B cell (primary cell): ENCODE data around the gene RPL13A. TPM values are rescaled to one million over a fixed set of nuclear protein-coding genes. Genes with fewer than 3 reads are reported as not detected.

Experiments used
- ATAC-seq: fragments of 200-7000 bp; cut with Tn5 transposase; one replicate; pipeline ENCODE4 v1.10.0; 2021; ENCODE audit warnings: low read depth, mild to moderate bottlenecking, moderate number of reproducible peaks, moderate library complexity
- CTCF ChIA-PET: fragments of 350-600 bp; sonication (Branson Sonifier 250); formaldehyde crosslinking; loops from one replicate; lab custom pipeline; 2021; ENCODE audit warnings: antibody characterized with exemption, inconsistent platforms; lab: Charles Lee
- POLR2A ChIA-PET: fragments of 350-600 bp; sonication (Branson Sonifier 250); formaldehyde crosslinking; loops from one replicate; lab custom pipeline; 2021; ENCODE audit warnings: antibody characterized with exemption; lab: Charles Lee
- DNase-seq: peaks from one replicate; pipeline ENCODE4 v3.0.0; 2013
- H2AFZ ChIP-seq: 2 replicates; pipeline ENCODE4 v1.6.1; 2012; ENCODE audit warnings: mild to moderate bottlenecking, low read depth, low read length; ENCODE audit not compliant: insufficient read depth, poor library complexity, severe bottlenecking
- H3K27ac ChIP-seq, 2 donors: 1 replicate in 1 of 2; 2 replicates in 1 of 2; pipeline ENCODE4 v1.5.1; 2012 to 2013; ENCODE audit warnings: low read length in 2 of 2, mild to moderate bottlenecking in 2 of 2, moderate library complexity in 1 of 2
- H3K27me3 ChIP-seq, 4 experiments: fragments of 200-600 bp in 1 of 4; sonication (generic) in 1 of 4; replicated peaks in 1 of 4; 1 replicate in 2 of 4; 2 replicates in 2 of 4; pipeline versions ENCODE4 v1.6.1 to v1.7.0; 2013 to 2016; ENCODE audit warnings: low read length in 3 of 4, mild to moderate bottlenecking in 2 of 4, mixed read lengths in 1 of 4, moderate library complexity in 1 of 4; ENCODE audit not compliant: insufficient read depth in 4 of 4, control insufficient read depth in 3 of 4; ENCODE audit errors: control extremely low read depth in 1 of 4
- H3K36me3 ChIP-seq, 2 experiments: replicated peaks in 1 of 2; 1 replicate in 1 of 2; 2 replicates in 1 of 2; pipeline versions ENCODE4 v1.6.1 to v1.7.1; 2013; ENCODE audit warnings: low read length in 1 of 2; ENCODE audit not compliant: insufficient read depth in 2 of 2, control insufficient read depth in 1 of 2; ENCODE audit errors: control extremely low read depth in 1 of 2, extremely low read depth in 1 of 2
- H3K4me1 ChIP-seq, 2 donors: fragments of 200-600 bp in 1 of 2; sonication (generic) in 1 of 2; 1 replicate in 1 of 2; 2 replicates in 1 of 2; pipeline versions ENCODE4 v1.5.1 to v1.6.1; 2013 to 2017; ENCODE audit warnings: low read length in 2 of 2; ENCODE audit not compliant: control insufficient read depth in 2 of 2, insufficient read depth in 2 of 2
- H3K4me2 ChIP-seq: replicated peaks from 2 replicates; pipeline ENCODE3; 2012; ENCODE audit warnings: mild to moderate bottlenecking, low read depth, low read length; ENCODE audit not compliant: poor library complexity, severe bottlenecking
- H3K4me3 ChIP-seq, 5 experiments: fragments of 200-600 bp in 1 of 5; sonication (generic) in 1 of 5; 1 replicate in 3 of 5; 2 replicates in 2 of 5; pipeline versions ENCODE4 v1.5.1 to v1.7.0; 2011 to 2016; ENCODE audit warnings: low read length in 4 of 5, mild to moderate bottlenecking in 4 of 5, low read depth in 2 of 5, control low read depth in 1 of 5, moderate library complexity in 1 of 5; ENCODE audit not compliant: insufficient read depth in 1 of 5; ENCODE audit errors: control extremely low read depth in 1 of 5, extremely low read depth in 1 of 5
- H3K79me2 ChIP-seq: fragments of 200-600 bp; sonication (generic); one replicate; pipeline ENCODE4 v1.6.0; 2016; ENCODE audit warnings: low read length; ENCODE audit not compliant: control insufficient read depth, insufficient read depth
- H3K9ac ChIP-seq: fragments of 200-600 bp; sonication (generic); 2 replicates; pipeline ENCODE4 v1.6.1; 2017; ENCODE audit warnings: mild to moderate bottlenecking, low read length, moderate library complexity
- H3K9me3 ChIP-seq, 3 donors: one replicate each; pipeline versions ENCODE4 v1.6.1 to v1.7.1; 2013; ENCODE audit warnings: low read length in 2 of 3; ENCODE audit not compliant: control insufficient read depth in 2 of 3, insufficient read depth in 1 of 3; ENCODE audit errors: control extremely low read depth in 1 of 3
- H4K20me1 ChIP-seq: 2 replicates; pipeline ENCODE4 v1.6.0; 2012; ENCODE audit warnings: mild to moderate bottlenecking, low read length; ENCODE audit not compliant: insufficient read depth, control insufficient read depth, poor library complexity, severe bottlenecking
- H3K27ac Mint-ChIP-seq: one replicate; pipeline ENCODE4 v1.8.0; 2021; ENCODE audit warnings: mixed read lengths
- H3K27me3 Mint-ChIP-seq: one replicate; pipeline ENCODE4 v1.8.0; 2021; ENCODE audit warnings: mixed read lengths
- H3K4me1 Mint-ChIP-seq: one replicate; pipeline ENCODE4 v1.8.0; 2021; ENCODE audit warnings: mixed read lengths
- H3K4me3 Mint-ChIP-seq: one replicate; pipeline ENCODE4 v1.8.0; 2021; ENCODE audit warnings: mixed read lengths
- H3K9me3 Mint-ChIP-seq: one replicate; pipeline ENCODE4 v1.8.0; 2022; ENCODE audit warnings: mixed read lengths; ENCODE audit not compliant: insufficient read depth
- CTCF ChIP-seq: fragments of 200-600 bp; IDR thresholded peaks from one replicate; pipeline ENCODE4 v1.8.0; 2022; ENCODE audit warnings: antibody characterized with exemption, mild to moderate bottlenecking
- EZH2 ChIP-seq: IDR thresholded peaks from 2 replicates; pipeline ENCODE4 v1.6.1; 2012; ENCODE audit warnings: borderline replicate concordance, low read depth, mild to moderate bottlenecking, moderate library complexity, low read length; ENCODE audit not compliant: insufficient read depth, poor library complexity, severe bottlenecking
- WGBS: methylation state at CpG from one replicate; pipeline ENCODE4 v1.1.5; 2013; ENCODE audit warnings: missing lambda C conversion rate; ENCODE audit not compliant: insufficient coverage; 5-methylcytosine and 5-hydroxymethylcytosine counted together
- intact Hi-C: fragments of 100-400 bp; cut with micrococcal nuclease; formaldehyde crosslinking; loops from one replicate; pipeline ENCODE4 v1.10.0; 2022
- polyA plus RNA-seq: library from polyadenylated mRNA; depleted of rRNA; stranded (reverse); fragments of >200 nt; gene quantifications from 2 replicates; pipeline ENCODE4 v1.2.3, GENCODE V29; 2012
- total RNA-seq, 2 donors: library from RNA; stranded (reverse); fragments of 120-200 nt in 1 of 2; gene quantifications; 1 replicate in 1 of 2; 2 replicates in 1 of 2; pipeline versions ENCODE4 v1.2.3 to v1.2.4, GENCODE V29; 2013 to 2022

RPL13A gene
- total and polyA plus RNA-seq, 2 donors (not counting 1 experiment from before 2014, with no cell fraction given), result 5,457 to 6,298 TPM

GRCh38 chr19:49456326-49456725 lies 31.1 kb upstream of the RPL13A start:
- intact Hi-C loops, result no loop called here
- Mint-ChIP-seq H3K4me3 (peak overlapping the region; percentile 32), H3K27me3 (no peaks in the 10 kb centered on the region), H3K27ac (no peak overlapping the region), H3K4me1 (peaks cover 30% of the 10 kb centered on the region), H3K9me3 (no peaks in the 10 kb centered on the region)
- no peak for ATAC-seq
- peaks cover 15 to 34% of the 10 kb centered on the region in 2 donors for H3K4me1 ChIP-seq
- H4K20me1 ChIP-seq, result peaks cover 35% of the 10 kb centered on the region
- ChIA-PET POLR2A (no interaction called here), CTCF (interaction anchor here (0.6 to 1.2 kb wide), 2 partner anchors 10 to 14 kb away, joined by 3 to 8 read pairs; no protein-coding TSS in a partner anchor)
- peaks cover 0 to 43% of the 10 kb centered on the region in 2 experiments for H3K36me3 ChIP-seq
- no peak overlapping the region for H2AFZ ChIP-seq
- peaks cover 0 to 3% (median 0%) of the 10 kb centered on the region in 3 donors for H3K9me3 ChIP-seq
- H3K4me2 ChIP-seq, result no peak overlapping the region
- H3K4me3 ChIP-seq, result no peak overlapping the region
- peaks cover 73% of the 10 kb centered on the region for H3K79me2 ChIP-seq
- WGBS, result 100% methylated on average over 2 of the region's 5 CpGs
- no peak for TF ChIP-seq EZH2
- no peak for TF ChIP-seq CTCF
- no peak overlapping the region for H3K9ac ChIP-seq
- no peaks in the 10 kb centered on the region for H3K27me3 ChIP-seq
- no peak overlapping the region for H3K27ac ChIP-seq
- no peak for DNase-seq

DNA sequence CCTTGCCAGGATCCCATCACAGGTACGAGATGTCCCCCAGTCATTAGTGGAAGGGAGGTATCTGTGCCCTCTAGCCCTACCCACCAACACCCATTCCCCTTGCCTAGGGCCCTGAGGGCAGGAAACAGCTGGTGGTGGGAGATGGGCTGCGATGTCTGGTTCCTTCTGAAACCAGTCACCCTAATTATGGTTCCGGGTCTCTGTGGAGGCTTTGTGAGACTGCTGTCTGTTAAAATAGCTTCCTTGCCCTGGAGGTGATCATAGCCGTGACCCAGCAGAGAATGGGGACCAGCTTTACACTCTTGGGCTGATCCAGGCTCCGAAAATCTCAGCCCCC lies 28.9 kb upstream of the RPL13A start:
- WGBS, result 85% methylated on average over 2 of the region's 5 CpGs
- ChIA-PET CTCF (interaction anchor here (0.6 to 0.9 kb wide), 2 partner anchors 11 to 13 kb away, joined by 3 to 4 read pairs; no protein-coding TSS in a partner anchor), POLR2A (no interaction called here)
- Histone ChIP-seq H3K4me3 (no peak overlapping the region), H3K36me3 (peaks cover 0 to 52% of the 10 kb centered on the region in 2 experiments), H3K9me3 (peaks cover 0 to 3% (median 0%) of the 10 kb centered on the region in 3 donors), H3K9ac (no peak overlapping the region), H3K4me1 (peaks cover 9 to 21% of the 10 kb centered on the region in 2 donors), H4K20me1 (peaks cover 35% of the 10 kb centered on the region), H3K27me3 (no peaks in the 10 kb centered on the region), H3K79me2 (peaks cover 70% of the 10 kb centered on the region), H2AFZ (no peak overlapping the region), H3K27ac (no peak overlapping the region), H3K4me2 (no peak overlapping the region)
- DNase-seq (no peak), ATAC-seq (no peak)
- intact Hi-C loops, result no loop called here
- no peak for TF ChIP-seq EZH2
- TF ChIP-seq CTCF, result no peak
- Mint-ChIP-seq H3K27me3 (no peaks in the 10 kb centered on the region), H3K4me1 (peaks cover 16% of the 10 kb centered on the region), H3K4me3 (no peak overlapping the region), H3K27ac (no peak overlapping the region), H3K9me3 (no peaks in the 10 kb centered on the region)
